VCaP (cell line): Measurements from ENCODE around the gene TMEM38A.
A peak's percentile ranks its signal among the peaks of the same experiment; 100 is the strongest.

Source experiments
- H3K27ac ChIP-seq: fragments of 450-650 bp; 2 replicates; pipeline ENCODE4 v1.5.1; 2017
- CTCF ChIP-seq: fragments of 450-650 bp; conservative IDR thresholded peaks from 2 replicates; pipeline ENCODE4 v1.5.1; 2017; ENCODE audit warnings: mild to moderate bottlenecking, moderate library complexity

Gene TMEM38A

GRCh38 chr19:16714702-16715287 is 53.9 kb downstream of the TMEM38A start:
- TF ChIP-seq CTCF = peak; percentile 93
- peak overlapping the region; percentile 99; the same call in 1 of the 2 replicates for H3K27ac ChIP-seq

DNA sequence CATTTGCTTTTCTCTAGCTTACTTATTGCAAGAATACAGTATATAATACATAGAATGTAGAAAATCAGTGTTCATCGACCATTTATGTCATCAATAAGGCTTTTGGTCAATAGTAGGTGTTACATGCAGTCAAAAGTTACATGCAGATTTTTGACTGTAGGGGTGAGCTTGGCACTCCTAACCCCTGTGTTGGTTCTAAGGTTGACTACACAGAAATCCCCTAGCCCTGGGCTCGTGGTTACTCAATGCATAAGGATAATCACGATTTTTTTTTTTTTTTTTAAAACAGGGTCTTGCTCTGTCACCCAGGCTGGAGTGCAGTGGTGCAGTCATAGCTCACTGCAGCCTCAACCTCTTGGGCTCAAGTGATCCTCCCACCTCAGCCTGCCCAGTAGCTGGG is 54.7 kb downstream of the TMEM38A start:
- no peak for TF ChIP-seq CTCF

DNA sequence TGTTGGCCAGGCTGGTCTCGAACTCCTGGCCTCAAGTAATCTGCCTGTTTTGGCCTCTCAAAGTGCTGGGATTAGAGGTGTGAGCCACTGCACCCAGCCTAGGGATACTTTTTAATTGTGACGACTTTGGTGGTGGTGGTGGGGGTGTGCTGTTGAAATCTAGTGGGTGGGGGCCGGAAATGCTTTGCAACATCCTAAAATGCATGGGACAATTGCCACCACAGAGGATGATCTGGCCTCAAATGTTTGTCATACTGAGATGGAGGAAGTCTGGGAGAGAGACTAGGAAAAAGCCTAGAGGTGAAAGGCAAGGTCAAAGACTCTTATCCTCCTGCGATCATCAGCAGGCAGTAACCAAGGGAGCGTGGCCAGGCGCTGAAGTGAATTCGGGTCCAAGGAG is 60.1 kb downstream of the TMEM38A start:
- no peak for TF ChIP-seq CTCF
- peak overlapping the region; percentile 99 for H3K27ac ChIP-seq

More for the DNA sequence above, 54.7 kb downstream of the TMEM38A start:
- peak overlapping the region; percentile 99; the same call in 1 of the 2 replicates for H3K27ac ChIP-seq

GRCh38 chr19:16722591-16722990 is 61.7 kb downstream of the TMEM38A start:
- peak overlapping the region; percentile 99; the same call in 1 of the 2 replicates for H3K27ac ChIP-seq
- TF ChIP-seq CTCF = no peak

GRCh38 chr19:16726916-16727315 is 66.0 kb downstream of the TMEM38A start:
- peak overlapping the region; percentile 2; the same call in 1 of the 2 replicates for H3K27ac ChIP-seq
- no peak for TF ChIP-seq CTCF

- peak overlapping the region; percentile 100 for H3K27ac ChIP-seq
These were observed 74.8 kb downstream of the TMEM38A start for GRCh38 chr19:16735650-16736266.

GRCh38 chr19:16736709-16737108 is 75.8 kb downstream of the TMEM38A start:
- peak overlapping the region; percentile 100 for H3K27ac ChIP-seq
- TF ChIP-seq CTCF = no peak

DNA sequence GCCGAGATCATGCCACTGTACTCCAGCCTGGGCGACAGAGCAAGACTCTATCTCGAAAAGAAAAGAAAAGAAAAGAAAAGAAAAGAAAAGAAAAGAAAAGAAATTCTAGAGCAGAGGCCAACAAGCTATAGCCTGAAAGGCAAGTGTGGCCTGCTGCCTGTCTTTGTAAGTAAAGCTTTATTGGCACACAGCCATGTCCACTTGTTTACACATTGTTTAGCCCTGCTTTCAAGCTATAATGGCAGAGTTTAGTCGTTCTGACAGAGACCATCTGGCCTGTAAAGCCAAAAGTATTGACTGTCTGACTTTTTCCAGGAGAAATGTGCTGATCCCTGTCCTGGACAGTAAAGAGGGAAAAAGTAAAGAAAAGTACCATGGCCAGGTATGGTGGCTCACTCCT is 77.0 kb downstream of the TMEM38A start:
- peak overlapping the region; percentile 100 for H3K27ac ChIP-seq
- TF ChIP-seq CTCF = no peak
